K562 (cell line): ENCODE results near the gene RASGRP2. TPM values are rescaled to one million over a fixed set of nuclear protein-coding genes. Genes with fewer than 3 reads are reported as not detected.
A peak's percentile ranks its signal among the peaks of the same experiment; 100 is the strongest.

Experiments
- EGR1 ChIP-seq: fragments of 450-650 bp; conservative IDR thresholded peaks from 2 replicates; pipeline ENCODE4 v1.6.1; 2017; ENCODE audit warnings: mild to moderate bottlenecking
- EHMT2 ChIP-seq: fragments of 450-650 bp; IDR thresholded peaks from 2 replicates; pipeline ENCODE4 v1.6.1; 2018; ENCODE audit warnings: antibody characterized with exemption
- ETS2 ChIP-seq: IDR thresholded peaks from 2 replicates; pipeline ENCODE4 v1.6.1; 2016; ENCODE audit warnings: borderline replicate concordance, missing genetic modification characterization, mild to moderate bottlenecking, moderate library complexity, missing compliant biosample characterization; ENCODE audit not compliant: poor library complexity, severe bottlenecking
- GABPB1 ChIP-seq: sonication (generic); formaldehyde crosslinking; IDR thresholded peaks from 2 replicates; pipeline ENCODE4 v1.8.0; 2022; ENCODE audit warnings: mild to moderate bottlenecking, missing genetic modification reagents
- HIVEP1 ChIP-seq: fragments of 250-450 bp; sonication (Bioruptor Pico); IDR thresholded peaks from 2 replicates; pipeline ENCODE4 v1.4.0; 2020; ENCODE audit warnings: mild to moderate bottlenecking
- JUNB ChIP-seq: fragments of 450-650 bp; formaldehyde crosslinking; conservative IDR thresholded peaks from 2 replicates; pipeline ENCODE4 v1.4.0; 2020; ENCODE audit warnings: mild to moderate bottlenecking
- KLF1 ChIP-seq: fragments of 450-650 bp; IDR thresholded peaks from 2 replicates; pipeline ENCODE4 v1.6.1; 2016; ENCODE audit warnings: missing genetic modification characterization, missing compliant biosample characterization
- L3MBTL2 ChIP-seq: fragments of 450-650 bp; IDR thresholded peaks from 2 replicates; pipeline ENCODE4 v1.6.1; 2016; ENCODE audit warnings: mild to moderate bottlenecking, moderate library complexity
- MYNN ChIP-seq, 2 experiments: sonication (generic); formaldehyde crosslinking in 1 of 2; IDR thresholded peaks; 2 replicates each; pipeline versions ENCODE4 v1.5.0 to v1.6.1; 2016 to 2020; ENCODE audit warnings: antibody characterized with exemption in 1 of 2, missing genetic modification reagents in 1 of 2
- NCOA2 ChIP-seq, 2 experiments: fragments of 450-650 bp; IDR thresholded peaks; 2 replicates each; pipeline ENCODE4 v1.6.1; 2018; ENCODE audit warnings: mild to moderate bottlenecking in 2 of 2, moderate library complexity in 1 of 2; ENCODE audit not compliant: partially characterized antibody in 2 of 2
- NELFE ChIP-seq: IDR thresholded peaks from 2 replicates; pipeline ENCODE4 v1.6.1; 2011; ENCODE audit warnings: mild to moderate bottlenecking; ENCODE audit not compliant: insufficient read depth, insufficient read length
- NFE2 ChIP-seq: IDR thresholded peaks from 2 replicates; pipeline ENCODE4 v1.6.1; 2014; ENCODE audit warnings: antibody characterized with exemption, low read depth
- NFXL1 ChIP-seq: fragments of 450-650 bp; formaldehyde crosslinking; IDR thresholded peaks from 2 replicates; pipeline ENCODE4 v1.4.0; 2021; ENCODE audit warnings: mild to moderate bottlenecking
- NONO ChIP-seq, 2 experiments: fragments of 200-400 bp in 1 of 2; fragments of 450-650 bp in 1 of 2; formaldehyde crosslinking in 1 of 2; IDR thresholded peaks; 2 replicates each; pipeline ENCODE4 v1.6.1; 2017; ENCODE audit warnings: low read depth in 2 of 2, mild to moderate bottlenecking in 2 of 2, moderate library complexity in 2 of 2, low read length in 1 of 2
- NR3C1 ChIP-seq: sonication (generic); formaldehyde crosslinking; IDR thresholded peaks from 2 replicates; pipeline ENCODE4 v1.8.1; 2022; ENCODE audit warnings: missing genetic modification reagents
- SMARCE1 ChIP-seq: fragments of 450-650 bp; IDR thresholded peaks from 2 replicates; pipeline ENCODE4 v1.7.1; 2016; ENCODE audit warnings: mild to moderate bottlenecking
- SRF ChIP-seq, 2 experiments: fragments of 250-450, 450-650 bp in 1 of 2; sonication (Bioruptor Pico) in 1 of 2; sonication (generic) in 1 of 2; formaldehyde crosslinking; IDR thresholded peaks; 2 replicates each; pipeline versions ENCODE4 v1.5.0 to v1.5.1; 2020 to 2022; ENCODE audit warnings: mild to moderate bottlenecking in 1 of 2, missing genetic modification reagents in 1 of 2
- STAT5A ChIP-seq: IDR thresholded peaks from 2 replicates; pipeline ENCODE4 v1.6.1; 2012; ENCODE audit warnings: low read length, inconsistent platforms, borderline replicate concordance
- TBP ChIP-seq: optimal IDR thresholded peaks from 2 replicates; pipeline ENCODE3; 2011; ENCODE audit warnings: low read depth, low read length, improper control_type of control experiment
- TCF7L2 ChIP-seq: fragments of 150-350 bp; IDR thresholded peaks from 2 replicates; pipeline ENCODE4 v1.6.1; 2016; ENCODE audit warnings: low read depth, mild to moderate bottlenecking, low read length, moderate library complexity
- ZFP30 ChIP-seq: fragments of 250-450 bp; sonication (Bioruptor Pico); IDR thresholded peaks from 2 replicates; pipeline ENCODE4 v1.8.0; 2022; ENCODE audit warnings: moderate library complexity, mild to moderate bottlenecking, inconsistent platforms, borderline replicate concordance
- ZNF23 ChIP-seq: fragments of 250-450 bp; sonication (Bioruptor Pico); IDR thresholded peaks from 2 replicates; pipeline ENCODE4 v1.4.0; 2020; ENCODE audit warnings: mild to moderate bottlenecking
- ZNF668 ChIP-seq: fragments of 250-450 bp; sonication (Bioruptor Pico); IDR thresholded peaks from 2 replicates; pipeline ENCODE4 v1.8.0; 2022; ENCODE audit warnings: mild to moderate bottlenecking, inconsistent platforms
- polyA plus RNA-seq, 8 experiments: library from polyadenylated mRNA; depleted of rRNA in 4 of 8; stranded (reverse) in 5 of 8; unstranded in 3 of 8; fragments of >200 nt; fragmentation: Nextera tagmentation in 2 of 8; fragmentation: Illumina TruSeq in 1 of 8; extraction: Ambion mirVana in 2 of 8; extraction: Trizol in 1 of 8; gene quantifications; 2 replicates each; pipeline versions ENCODE4 v1.2.1 to v1.2.3, GENCODE V29; 2011 to 2014; ENCODE audit warnings: inconsistent platforms in 1 of 8, missing spikeins in 1 of 8
- total RNA-seq, 7 experiments: library from RNA; depleted of rRNA in 6 of 7; stranded (reverse); fragments of >200 nt in 6 of 7; fragmentation: Illumina TruSeq in 2 of 7; extraction: Trizol in 2 of 7; gene quantifications; 2 replicates each; pipeline versions ENCODE4 v1.2.1 to v1.2.3, GENCODE V29; 2011 to 2021; ENCODE audit warnings: low replicate concordance in 1 of 7
- TF ChIP-seq, protein P1 (sequence below): fragments of 450-650 bp; formaldehyde crosslinking; IDR thresholded peaks from 2 replicates; pipeline ENCODE4 v1.4.0; 2020; ENCODE audit warnings: mild to moderate bottlenecking
- TF ChIP-seq, protein P2 (sequence below): sonication (generic); formaldehyde crosslinking; IDR thresholded peaks from 2 replicates; pipeline ENCODE4 v1.9.0; 2022; ENCODE audit warnings: mild to moderate bottlenecking, missing genetic modification reagents
- TF ChIP-seq, protein P3 (sequence below): fragments of 250-450 bp; sonication (Bioruptor Pico); IDR thresholded peaks from 2 replicates; pipeline ENCODE4 v1.8.0; 2022; ENCODE audit warnings: moderate library complexity, mild to moderate bottlenecking, inconsistent platforms
- TF ChIP-seq, protein P4 (sequence below): IDR thresholded peaks from 3 replicates; pipeline ENCODE4 v1.6.1; 2011; ENCODE audit warnings: borderline replicate concordance, mild to moderate bottlenecking; ENCODE audit not compliant: insufficient read length, insufficient read depth

RASGRP2 gene
- total and polyA plus RNA-seq, 9 of the 15 experiments (the other 6 are each of a cell fraction or from before 2014, with no cell fraction given) = 0.87 to 22.7 (median 5.5) TPM

DNA sequence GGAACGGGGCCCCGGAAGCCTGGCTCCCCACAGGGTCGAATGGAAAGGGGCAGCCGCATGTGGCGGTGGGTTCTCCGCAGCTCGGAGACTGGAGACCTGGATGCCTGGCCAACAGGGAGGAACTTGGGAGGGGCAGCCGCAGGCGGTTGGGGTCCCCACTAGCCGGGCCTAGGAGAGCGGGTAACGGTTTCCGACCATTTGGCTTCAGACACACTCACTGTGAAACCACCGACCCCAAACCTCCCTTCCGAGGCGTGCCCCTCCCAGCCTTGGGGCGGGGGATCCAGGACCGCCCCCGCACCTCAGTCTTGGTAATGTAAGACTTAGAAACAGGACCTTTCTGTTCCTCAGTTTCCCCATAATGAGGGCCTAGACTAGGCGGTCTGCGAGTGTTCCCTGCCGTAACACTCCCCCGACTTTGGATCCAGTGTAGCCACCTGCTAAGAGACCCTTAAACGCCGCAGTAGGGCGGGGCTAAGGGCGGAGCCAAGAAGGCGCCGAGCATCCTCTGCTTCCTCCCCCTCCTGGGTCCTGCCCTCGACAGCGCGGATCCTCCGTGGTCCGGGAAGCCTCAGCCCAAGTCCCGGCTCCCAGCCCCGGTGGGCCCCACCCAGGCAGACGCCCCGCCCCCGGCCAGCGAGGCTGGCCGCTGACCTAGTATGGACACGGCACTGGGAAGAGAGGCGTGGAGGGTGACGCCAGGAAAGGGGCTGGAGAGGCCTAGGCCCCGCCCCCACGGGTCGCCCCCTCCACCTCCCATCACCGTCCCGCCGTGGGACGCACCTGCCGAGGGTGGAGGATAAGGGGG lies 1.8 kb upstream of the RASGRP2 start (continued):
- TF ChIP-seq ZFP30 (CRISPR knock-in tag) (no peak), EGR1 (peak; percentile 96), EHMT2 (no peak), ZNF23 (no peak), JUNB (CRISPR knock-in tag) (no peak), SMARCE1 (0 out of 2 replicates have a peak, but pooled peaks have one; percentile 13), NELFE (no peak), NFXL1 (CRISPR knock-in tag) (no peak), KLF1 (tag) (no peak), MYNN (IDR thresholded peaks at IDR 0.05) (no peak), MYNN (CRISPR knock-in tag; IDR thresholded peaks at IDR 0.05) (no peak), HIVEP1 (CRISPR knock-in tag) (no peak), ETS2 (tag) (no peak), STAT5A (no peak), L3MBTL2 (peak; percentile 18; the same call in 1 of the 2 replicates), NONO (IDR thresholded peaks at IDR 0.05; ENCODE audit: low read depth in 2 of 2, low read length in 1 of 2) (no peak), NFE2 (no peak), ZNF668 (CRISPR knock-in tag) (no peak), GABPB1 (peak; percentile 24; the same call in 1 of the 2 replicates), NR3C1 (CRISPR knock-in tag) (no peak), TBP (peak; percentile 12), TCF7L2 (no peak), NCOA2 (IDR thresholded peaks at IDR 0.05; ENCODE audit: partially characterized antibody in 2 of 2) (no peak), SRF (CRISPR knock-in tag; IDR thresholded peaks at IDR 0.05) (peak in 1 of 2 experiments; percentile 92; a peak in 2 of 4 replicates)
- TF ChIP-seq, protein P1, sequence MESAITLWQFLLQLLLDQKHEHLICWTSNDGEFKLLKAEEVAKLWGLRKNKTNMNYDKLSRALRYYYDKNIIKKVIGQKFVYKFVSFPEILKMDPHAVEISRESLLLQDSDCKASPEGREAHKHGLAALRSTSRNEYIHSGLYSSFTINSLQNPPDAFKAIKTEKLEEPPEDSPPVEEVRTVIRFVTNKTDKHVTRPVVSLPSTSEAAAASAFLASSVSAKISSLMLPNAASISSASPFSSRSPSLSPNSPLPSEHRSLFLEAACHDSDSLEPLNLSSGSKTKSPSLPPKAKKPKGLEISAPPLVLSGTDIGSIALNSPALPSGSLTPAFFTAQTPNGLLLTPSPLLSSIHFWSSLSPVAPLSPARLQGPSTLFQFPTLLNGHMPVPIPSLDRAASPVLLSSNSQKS (CRISPR knock-in tag) = no peak
- TF ChIP-seq, protein P2, sequence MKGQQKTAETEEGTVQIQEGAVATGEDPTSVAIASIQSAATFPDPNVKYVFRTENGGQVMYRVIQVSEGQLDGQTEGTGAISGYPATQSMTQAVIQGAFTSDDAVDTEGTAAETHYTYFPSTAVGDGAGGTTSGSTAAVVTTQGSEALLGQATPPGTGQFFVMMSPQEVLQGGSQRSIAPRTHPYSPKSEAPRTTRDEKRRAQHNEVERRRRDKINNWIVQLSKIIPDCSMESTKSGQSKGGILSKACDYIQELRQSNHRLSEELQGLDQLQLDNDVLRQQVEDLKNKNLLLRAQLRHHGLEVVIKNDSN (CRISPR knock-in tag) = no peak
- TF ChIP-seq, protein P3, sequence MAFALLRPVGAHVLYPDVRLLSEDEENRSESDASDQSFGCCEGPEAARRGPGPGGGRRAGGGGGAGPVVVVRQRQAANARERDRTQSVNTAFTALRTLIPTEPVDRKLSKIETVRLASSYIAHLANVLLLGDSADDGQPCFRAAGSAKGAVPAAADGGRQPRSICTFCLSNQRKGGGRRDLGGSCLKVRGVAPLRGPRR (CRISPR knock-in tag) = no peak
- TF ChIP-seq, protein P4, sequence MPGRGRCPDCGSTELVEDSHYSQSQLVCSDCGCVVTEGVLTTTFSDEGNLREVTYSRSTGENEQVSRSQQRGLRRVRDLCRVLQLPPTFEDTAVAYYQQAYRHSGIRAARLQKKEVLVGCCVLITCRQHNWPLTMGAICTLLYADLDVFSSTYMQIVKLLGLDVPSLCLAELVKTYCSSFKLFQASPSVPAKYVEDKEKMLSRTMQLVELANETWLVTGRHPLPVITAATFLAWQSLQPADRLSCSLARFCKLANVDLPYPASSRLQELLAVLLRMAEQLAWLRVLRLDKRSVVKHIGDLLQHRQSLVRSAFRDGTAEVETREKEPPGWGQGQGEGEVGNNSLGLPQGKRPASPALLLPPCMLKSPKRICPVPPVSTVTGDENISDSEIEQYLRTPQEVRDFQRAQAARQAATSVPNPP = no peak
